ENCODE data around the gene SLC25A33.

SLC25A33 gene

GRCh38 chr1:9589144-9589718 lies 50.0 kb downstream of the SLC25A33 start:
- DNase-seq (ENCODE audit: low spot score) = peak; percentile 27

DNA sequence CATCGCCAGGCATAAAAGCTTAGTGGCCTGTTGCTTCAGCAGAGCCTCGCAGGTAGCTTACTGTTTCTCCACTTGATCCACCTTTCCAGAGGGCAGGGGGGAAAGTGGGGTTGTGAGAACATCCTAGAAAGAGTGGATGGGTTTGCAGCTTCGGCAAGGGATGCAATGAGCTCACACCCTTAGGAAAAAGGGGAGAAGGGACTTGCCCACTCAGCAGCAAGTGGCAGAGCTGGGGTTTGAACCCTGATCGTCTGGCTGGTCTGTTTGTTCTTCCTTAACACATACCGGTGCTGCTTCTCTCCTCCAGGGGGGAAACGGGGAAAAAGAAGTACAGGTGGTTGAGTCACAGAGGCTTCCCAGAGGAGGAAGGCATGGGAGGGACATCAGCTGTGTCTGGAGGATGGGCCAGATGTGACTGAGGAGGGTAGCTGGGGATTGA lies 50.5 kb downstream of the SLC25A33 start:
- peak; percentile 1 for DNase-seq (ENCODE audit: low spot score)

DNA sequence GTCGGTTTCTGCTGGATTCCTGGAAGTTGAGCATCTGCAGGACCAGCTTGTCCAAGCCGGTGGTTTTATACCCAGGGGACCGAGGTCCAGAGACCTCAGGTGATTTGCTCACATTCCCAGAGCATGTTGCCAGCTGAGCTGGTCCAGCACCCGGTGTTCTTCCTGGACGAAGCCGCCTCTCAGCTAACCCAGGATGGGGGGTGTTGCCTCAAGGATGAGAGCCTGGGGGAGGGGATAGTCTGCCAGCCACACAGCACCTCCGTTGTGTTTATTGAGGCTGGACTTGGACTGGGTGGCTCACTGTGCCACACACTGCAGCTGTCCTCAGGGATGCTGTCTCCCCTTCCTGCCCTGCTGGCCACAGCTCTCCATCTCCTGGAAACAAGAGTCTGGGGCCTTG lies 50.9 kb downstream of the SLC25A33 start:
- DNase-seq (ENCODE audit: low spot score) = no peak

DNA sequence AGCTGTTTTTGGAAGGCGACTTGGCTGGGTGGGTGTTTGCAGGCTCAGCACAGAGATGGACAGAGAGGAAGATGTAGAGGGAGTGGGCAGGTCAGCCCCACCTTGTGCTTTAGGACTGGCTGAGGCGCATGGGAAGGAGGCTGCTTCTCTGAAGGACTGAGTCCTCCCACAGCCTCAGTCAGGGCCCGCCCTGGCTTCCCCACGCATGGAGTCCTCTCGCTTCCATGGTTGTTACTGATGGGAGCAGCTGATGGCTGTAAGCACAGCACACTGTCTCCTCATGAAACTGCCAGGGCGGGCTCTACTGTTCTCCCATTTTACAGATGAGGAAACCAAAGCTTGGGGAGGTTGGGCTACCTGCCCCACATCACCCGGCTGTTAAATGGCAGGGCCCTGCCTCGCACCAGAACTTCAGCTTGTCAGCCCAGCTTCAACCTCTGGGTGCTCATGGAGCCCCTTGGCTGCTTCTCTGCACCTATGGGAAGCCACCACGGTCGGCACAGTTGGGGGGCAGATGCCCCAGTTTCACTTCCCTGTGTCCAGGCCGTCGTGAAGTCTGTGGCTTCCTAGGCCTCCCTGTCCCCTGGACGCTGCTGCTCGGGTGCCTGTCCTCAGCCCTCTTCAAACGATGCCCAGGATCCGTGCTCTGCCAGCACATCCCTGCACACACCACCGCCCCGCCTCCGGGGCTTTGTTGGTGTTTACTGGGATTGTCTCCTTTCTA lies 51.8 kb downstream of the SLC25A33 start:
- DNase-seq (ENCODE audit: low spot score) = no peak

GRCh38 chr1:9591669-9592509 lies 52.6 kb downstream of the SLC25A33 start:
- DNase-seq (ENCODE audit: low spot score) = no peak

DNA sequence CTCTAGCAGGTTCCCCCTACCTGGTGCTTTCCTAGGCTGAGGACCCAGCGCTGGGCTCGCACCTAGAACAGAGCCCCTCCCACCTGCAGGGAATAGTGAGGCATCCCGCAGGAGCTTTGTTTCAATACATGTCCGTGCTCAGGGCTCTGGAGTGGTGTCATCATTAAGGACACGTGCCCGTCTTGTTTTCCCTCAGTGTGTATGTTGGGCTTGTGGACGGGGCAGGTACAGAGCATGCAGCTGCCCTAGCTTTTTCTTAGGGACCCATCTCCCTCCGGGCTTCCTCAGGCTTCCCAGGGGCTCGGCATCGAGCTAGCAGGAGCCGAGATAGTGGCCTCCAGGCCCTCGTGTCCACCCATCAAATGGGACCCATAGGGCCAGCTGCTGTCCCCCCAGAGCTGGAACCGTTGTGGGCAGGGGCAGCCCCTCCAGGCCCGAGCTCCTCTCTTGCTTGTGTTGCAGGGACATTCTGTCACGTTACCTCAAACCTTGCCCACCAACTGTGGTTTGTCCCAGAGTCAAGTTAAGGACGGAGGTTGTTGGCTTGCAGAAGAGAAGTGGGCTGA lies 53.3 kb downstream of the SLC25A33 start:
- no peak for DNase-seq (ENCODE audit: low spot score)

GRCh38 chr1:9593147-9593491 lies 53.9 kb downstream of the SLC25A33 start:
- no peak for DNase-seq (ENCODE audit: low spot score)

DNA sequence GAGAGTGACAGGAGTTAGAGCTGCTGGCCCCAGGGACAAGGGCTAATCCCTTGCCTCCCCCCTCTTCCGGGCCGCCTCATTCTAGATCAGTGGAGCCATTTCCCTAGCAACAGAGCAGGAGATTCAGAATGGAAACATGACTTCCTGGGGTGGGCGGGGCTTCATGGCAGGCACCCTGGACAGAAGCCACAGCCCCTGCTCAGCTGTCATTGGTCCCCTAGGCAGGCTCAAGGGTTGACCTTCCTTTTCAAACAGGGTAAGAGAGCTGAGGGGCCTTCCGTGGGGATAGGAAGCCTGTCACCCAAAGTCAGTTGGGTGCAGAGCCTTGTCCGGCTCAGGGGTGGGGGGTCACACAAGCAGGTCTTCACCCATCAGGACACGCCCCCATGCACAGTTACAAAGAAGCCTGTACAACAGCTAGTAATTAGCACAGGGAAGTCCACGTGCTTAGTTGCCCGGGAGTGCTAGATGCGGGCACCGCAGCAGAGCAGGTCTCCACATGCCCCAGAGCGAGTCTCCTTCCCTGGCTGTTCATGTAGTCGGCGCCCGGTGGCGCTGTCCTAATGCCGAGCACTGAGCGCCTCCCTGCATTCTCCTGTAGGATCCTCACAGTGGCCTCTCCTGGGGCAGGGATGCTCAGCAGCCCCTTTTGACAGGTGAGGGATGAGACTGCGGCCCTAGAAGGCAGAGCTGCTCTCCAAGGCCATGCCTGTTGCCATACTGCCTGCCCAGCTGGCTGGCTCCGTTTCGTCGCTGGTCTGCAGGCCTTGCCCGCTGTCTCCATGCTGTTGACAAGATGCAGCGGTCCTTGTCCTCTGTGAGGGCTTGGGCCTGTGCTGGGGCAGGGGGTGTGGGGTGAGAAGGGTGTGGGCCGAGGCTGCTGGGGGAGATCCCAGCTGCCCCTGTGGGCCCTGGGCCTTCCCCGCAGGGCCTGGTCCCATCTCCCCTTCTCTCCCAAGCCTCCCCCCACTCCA lies 54.5 kb downstream of the SLC25A33 start:
- peak; percentile 5 for DNase-seq (ENCODE audit: low spot score)

DNA sequence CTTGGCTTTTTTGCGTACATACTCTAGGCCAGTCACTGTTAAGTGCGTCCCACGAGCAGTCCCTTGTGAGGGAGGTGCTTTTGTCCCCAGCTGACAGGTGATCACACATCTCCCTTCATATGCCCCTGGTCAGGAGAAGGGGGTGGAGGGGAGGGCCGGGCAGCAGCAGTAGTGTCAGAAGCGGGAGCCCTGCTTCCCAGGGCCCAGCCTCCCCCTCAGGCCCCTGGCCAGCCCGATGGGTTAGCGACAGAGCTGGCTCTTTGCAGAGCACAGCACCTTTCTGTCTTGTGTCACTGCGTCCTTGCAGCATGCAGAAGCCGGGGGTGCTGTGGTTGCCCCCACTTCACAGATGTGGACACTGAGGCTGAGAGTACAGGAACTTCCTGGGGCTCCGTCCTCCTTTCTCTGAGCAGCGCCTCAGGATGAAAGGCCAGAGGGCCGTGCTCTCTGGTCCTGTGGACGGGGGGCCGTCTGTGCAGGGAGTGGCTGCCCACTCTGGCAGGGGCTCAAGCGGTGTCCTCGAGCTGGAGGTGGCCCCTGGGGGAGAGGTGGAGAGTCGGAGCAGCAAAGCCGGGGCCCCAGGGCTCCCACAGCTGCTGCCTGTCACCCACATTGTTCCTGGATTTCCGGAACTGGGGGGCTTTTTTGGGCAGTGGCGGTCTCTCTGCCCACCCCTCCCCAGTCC lies 55.3 kb downstream of the SLC25A33 start:
- no peak for DNase-seq (ENCODE audit: low spot score)

- no peak for DNase-seq (ENCODE audit: low spot score)
Measured at GRCh38 chr1:9595156-9595967, 56.1 kb downstream of the SLC25A33 start.

DNA sequence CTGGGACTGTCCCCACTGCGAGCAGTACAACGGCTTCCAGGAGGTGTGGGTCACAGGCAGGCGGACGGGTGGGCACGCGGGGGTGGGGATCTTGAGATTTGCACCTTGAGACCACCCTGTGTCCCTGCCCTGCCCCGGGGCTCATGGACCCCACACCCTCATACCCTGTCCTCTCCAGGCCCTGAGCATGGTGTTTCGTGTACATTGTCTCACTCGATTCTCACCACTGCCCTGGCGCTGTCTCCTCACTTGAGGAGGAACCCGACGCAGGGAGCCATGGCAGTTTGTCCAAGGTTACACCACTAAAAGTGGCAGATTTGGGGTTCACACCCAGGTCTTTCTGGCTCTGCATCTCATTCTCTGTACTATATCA lies 56.7 kb downstream of the SLC25A33 start:
- DNase-seq (ENCODE audit: low spot score) = no peak

- no peak for DNase-seq (ENCODE audit: low spot score)
Measured at GRCh38 chr1:9596415-9597123, 57.3 kb downstream of the SLC25A33 start.

GRCh38 chr1:9597361-9598315 lies 58.4 kb downstream of the SLC25A33 start:
- no peak for DNase-seq (ENCODE audit: low spot score)

GRCh38 chr1:9598316-9598700 lies 59.0 kb downstream of the SLC25A33 start:
- DNase-seq (ENCODE audit: low spot score) = no peak

DNA sequence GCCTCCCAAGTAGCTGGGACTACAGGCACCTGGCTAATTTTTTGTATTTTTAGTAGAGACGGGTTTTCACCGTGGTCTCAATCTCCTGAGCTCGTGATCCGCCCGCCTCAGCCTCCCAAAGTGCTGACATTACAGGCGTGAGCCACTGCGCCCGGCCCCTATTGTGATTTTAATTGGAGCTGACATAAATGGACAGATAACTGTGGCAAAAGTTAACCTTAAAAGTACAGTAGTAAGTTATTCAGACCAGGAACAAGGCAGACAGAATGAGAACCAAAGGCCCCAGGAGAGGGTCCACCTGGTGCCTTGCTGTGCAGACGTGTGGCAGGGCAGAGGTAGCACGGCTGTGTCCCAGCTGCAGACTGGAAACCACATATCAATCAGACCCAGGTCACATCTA lies 60.5 kb downstream of the SLC25A33 start:
- DNase-seq (ENCODE audit: low spot score) = no peak

GRCh38 chr1:9600861-9601834 lies 61.9 kb downstream of the SLC25A33 start:
- DNase-seq (ENCODE audit: low spot score) = no peak

Measured in CD4-positive, alpha-beta T cell treated with Interleukin-2 at 100 ng/mL for 4 hours (primary cell).